Ovary (tissue), 3 donors: ENCODE measurements around the gene KRT33A.

Experiments
- EP300 ChIP-seq: sonication (generic); formaldehyde crosslinking; IDR thresholded peaks from one replicate; pipeline ENCODE4 v1.6.1; 2017; ENCODE audit warnings: antibody characterized with exemption
- POLR2A ChIP-seq: fragments of 450-650 bp; IDR thresholded peaks from one replicate; pipeline ENCODE4 v1.6.1; 2017; ENCODE audit warnings: antibody characterized with exemption, mild to moderate bottlenecking, moderate library complexity
- TF ChIP-seq, protein P1 (sequence below), 3 donors: fragments of 450-650 bp in 2 of 3; fragments of 200-600 bp in 1 of 3; IDR thresholded peaks; one replicate each; pipeline versions ENCODE4 v1.5.1 to v1.8.0; 2016 to 2022; ENCODE audit warnings: antibody characterized with exemption in 3 of 3, mild to moderate bottlenecking in 1 of 3
- donor health status: DM: no; HTN: no; CAD: no.

DNA sequence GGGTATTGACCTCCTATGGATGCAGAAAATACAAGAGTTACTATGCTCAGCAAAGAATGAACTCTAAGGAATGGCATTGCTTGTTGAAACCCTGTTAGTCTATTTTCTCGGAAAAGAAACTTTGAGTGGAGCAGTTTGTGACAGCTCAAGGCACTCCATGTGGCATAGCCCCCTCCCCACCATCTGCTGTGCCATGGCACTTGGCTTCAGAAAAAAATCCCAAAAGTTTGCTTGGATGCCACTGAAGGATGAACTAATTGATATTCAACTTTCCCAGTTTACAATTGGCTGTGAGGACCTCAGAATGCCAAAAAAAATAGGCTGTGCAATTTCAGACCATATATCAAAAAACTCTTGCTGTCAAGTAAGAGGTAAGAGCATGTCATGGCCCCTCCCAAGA lies 45.0 kb upstream of the KRT33A start:
- TF ChIP-seq, protein P1, sequence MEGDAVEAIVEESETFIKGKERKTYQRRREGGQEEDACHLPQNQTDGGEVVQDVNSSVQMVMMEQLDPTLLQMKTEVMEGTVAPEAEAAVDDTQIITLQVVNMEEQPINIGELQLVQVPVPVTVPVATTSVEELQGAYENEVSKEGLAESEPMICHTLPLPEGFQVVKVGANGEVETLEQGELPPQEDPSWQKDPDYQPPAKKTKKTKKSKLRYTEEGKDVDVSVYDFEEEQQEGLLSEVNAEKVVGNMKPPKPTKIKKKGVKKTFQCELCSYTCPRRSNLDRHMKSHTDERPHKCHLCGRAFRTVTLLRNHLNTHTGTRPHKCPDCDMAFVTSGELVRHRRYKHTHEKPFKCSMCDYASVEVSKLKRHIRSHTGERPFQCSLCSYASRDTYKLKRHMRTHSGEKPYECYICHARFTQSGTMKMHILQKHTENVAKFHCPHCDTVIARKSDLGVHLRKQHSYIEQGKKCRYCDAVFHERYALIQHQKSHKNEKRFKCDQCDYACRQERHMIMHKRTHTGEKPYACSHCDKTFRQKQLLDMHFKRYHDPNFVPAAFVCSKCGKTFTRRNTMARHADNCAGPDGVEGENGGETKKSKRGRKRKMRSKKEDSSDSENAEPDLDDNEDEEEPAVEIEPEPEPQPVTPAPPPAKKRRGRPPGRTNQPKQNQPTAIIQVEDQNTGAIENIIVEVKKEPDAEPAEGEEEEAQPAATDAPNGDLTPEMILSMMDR (IDR thresholded peaks at IDR 0.05) = no peak
- no peak for TF ChIP-seq POLR2A
- no peak for TF ChIP-seq EP300
